NCI-H2081 treated with DMSO at 0.1 percent for 48 hours (cell line): ENCODE data around the gene ROPN1B.

Source experiments
- DNase-seq: peaks from one replicate; lab custom pipeline; 2025; lab: John Stamatoyannopoulos, UW

Gene ROPN1B

DNA sequence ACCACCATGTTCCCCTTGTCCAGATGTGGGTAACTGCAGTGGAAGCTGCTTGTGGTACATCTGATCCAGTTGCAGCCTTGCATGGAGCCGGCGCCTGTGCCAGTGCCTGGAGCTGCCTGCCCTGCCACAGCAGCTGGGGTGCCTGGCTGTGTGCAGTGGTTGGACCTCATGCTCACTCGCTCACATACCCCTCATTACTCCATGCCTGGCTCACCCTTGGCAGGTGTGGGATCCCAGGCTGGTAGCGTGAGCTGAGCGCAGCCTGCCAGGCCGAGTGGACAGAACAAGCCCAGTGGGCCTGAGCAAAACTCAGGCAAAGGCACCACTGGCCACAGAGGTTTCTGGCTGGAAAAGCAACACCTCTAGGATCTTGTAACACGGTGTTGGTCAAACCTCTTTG, 35.7 kb downstream of the ROPN1B start:
- DNase-seq, result no peak

DNA sequence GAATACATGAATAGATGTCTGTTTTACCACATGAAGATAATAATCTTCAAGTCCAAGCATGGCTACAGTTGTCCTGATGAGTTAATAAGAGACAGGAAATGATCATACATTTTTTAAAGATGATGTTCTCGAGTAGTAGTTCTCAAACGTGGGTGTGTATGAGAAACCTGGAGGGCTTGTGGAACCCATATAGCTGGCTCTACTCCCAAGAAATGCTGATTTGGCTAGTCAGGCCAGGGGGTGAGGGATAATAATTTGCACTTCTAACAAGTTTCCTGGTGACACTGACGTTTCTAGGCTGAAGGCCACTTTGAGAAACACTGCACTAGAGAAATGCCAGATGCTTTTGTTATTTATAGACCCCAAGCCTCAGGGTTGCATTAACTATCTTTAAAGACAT, 37.0 kb downstream of the ROPN1B start:
- DNase-seq, result no peak

DNA sequence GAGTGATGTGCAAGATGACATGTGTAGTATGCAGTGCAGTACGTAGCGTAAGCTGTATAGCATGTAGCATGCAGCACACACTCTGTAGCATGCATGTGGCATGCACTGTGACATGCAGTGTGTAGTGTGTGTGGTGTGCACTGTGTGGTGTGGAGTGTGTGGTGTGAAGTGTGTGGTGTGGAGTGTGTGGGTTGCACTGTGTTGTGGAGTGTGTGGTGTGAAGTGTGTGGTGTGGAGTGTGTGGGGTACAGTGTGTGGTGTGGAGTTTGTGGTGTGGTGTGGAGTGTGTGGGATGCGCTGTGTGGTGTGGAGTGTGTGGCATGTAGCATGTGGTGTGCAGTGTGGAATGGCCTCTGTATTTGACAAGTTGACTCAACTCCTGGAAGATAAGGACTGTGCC, 39.2 kb downstream of the ROPN1B start:
- no peak for DNase-seq

DNA sequence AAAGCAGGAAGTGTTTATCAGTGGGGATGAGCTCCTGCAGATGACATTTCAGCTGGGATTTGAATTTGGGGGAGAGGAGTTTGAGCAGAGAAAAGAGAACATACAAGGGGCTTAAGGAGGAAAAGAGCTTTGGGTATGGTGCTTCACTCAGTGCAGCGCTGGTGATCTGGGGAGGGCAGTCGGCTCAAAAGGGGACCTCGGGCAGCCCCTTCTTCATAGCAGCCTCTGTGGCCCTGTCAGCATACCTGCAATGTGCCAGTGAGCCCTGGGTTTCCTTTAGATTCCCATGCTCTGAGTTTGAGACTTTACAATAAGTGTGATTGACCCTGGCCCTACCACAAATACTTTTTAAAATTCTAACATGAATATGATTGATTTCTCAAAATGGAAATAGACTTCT, 40.2 kb downstream of the ROPN1B start:
- DNase-seq, result no peak

DNA sequence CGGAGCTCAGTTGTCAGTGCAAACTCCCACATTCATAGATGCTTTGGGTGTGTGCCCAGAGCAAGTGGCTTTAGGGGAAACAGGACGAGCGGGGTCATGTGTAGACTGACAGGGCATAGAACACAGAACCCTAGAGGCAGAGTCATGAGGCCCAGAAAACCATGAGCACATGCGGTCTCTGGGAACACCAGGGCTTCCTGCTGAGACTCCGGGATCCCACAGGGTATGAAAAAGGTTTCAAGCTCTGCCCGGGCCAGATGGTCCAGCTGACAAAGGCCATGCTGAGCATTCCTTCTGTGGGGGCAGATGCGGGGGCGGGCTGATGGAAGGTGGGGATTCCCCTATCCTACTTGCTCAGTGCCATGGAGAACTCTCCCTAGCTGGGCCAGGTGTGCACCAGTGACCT, 44.8 kb downstream of the ROPN1B start:
- no peak for DNase-seq

DNA sequence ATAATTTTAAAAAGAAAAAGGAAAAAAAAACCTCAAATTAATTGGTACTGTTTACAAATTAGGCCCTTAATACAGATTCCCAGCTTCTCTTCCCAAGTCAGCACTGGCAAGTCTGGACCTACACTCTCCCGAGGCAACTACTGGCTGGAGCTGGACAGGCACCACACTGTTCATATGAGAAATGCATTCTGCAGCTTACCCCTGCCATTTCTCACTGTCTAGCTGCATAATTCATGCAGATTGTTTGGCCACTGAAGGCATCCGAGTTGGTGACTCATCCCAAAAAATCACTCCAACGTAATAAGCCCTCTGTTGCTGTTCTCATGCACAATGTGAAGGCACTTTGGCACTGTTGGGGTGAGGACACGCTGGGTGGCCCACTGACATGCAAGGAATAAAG, 45.3 kb downstream of the ROPN1B start:
- DNase-seq, result no peak

DNA sequence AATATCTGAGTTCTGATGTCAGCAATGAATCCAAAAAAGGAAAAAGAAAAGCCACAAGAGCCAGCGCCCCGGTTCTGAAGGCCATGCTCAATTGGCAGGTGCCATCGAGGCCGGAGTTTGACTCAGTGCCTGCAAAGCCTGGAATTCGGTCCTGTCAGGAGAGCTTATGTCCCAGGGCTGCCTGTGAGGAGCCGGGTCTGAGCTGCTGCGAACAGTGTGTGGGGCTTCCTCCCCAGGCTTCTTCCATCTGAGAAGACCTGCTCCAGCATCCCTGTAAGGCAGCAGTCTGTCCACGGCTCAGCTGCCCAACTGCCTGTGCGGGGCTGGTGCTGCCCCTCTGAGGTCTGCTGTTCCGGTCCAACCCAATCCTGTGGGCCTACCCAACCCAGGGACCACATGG, 46.1 kb downstream of the ROPN1B start:
- no peak for DNase-seq

DNA sequence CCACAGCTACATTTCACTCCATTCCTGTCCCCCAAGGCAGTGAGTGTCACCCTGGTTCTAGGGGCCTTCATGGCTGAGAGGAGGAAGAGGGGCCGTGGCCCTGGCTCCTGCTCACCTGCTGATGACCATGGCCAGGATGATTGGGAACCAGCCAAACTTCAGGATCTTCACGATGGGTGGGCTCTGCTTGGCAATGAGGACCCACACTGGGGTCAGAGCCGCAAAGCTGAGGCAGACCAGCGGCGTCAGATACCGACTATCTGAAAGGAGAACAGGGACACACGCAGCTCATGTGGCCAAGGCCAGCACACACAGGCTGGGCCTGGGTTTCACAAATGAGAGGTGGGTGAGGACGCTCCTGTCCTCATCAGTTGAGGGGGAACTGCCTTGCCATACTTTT, 47.6 kb downstream of the ROPN1B start:
- DNase-seq, result no peak

DNA sequence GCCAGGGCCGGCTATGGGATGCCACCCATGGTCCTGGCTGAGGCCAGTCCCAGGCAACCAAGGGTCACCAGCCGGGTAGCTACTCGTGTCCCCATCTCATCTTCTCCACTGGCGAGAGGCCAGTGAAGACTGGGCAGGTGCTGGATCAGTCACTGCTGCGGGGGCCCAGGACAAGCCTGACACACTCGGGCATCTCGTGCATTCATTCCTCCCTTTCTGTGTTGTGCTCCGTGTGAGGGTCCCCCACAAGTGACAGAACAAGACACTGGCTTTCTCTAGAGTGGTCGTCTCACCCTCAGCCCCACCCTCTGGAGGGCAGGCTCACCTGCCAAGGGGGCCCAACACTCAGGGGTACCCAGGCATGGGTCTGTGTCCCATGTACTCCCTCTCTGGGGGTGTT, 48.4 kb downstream of the ROPN1B start:
- DNase-seq, result no peak

DNA sequence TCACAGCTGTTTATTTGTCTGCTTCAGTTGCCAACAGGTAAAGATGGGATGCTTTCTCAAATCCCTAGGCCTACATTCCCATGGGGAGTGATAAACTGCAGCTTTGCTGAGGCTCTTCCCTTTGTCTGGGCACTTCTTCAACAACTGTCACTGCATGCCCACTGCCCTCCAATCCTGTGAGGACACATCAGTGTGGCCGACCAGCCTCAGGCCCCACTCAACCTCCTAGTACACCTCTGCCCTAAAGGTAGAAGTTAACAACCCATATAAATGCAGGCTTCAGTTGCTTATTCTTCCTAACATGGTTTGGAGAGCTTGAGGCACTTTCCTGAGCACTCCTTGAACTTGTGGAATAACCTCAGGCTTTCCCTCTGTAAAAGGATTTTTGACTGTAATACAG, 49.6 kb downstream of the ROPN1B start:
- no peak for DNase-seq

DNA sequence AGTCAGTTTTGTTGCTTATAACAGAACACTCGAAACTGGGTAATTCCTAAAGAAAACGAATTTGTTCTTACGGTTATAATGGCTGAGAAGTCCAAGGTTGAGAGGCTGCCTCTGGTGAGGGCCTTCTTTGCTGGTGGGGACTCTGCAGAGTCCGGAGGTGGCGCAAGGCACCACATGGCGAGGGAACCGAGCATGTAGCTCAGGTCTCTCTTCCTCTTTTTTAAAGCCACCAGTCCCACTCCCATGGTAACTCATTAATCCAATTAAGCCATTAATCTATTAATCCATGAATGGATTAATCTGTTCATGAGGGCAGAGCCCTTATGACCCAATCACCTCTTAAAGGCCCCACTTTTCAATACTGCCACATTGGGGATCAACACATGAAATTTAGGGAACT, 50.0 kb downstream of the ROPN1B start:
- no peak for DNase-seq

DNA sequence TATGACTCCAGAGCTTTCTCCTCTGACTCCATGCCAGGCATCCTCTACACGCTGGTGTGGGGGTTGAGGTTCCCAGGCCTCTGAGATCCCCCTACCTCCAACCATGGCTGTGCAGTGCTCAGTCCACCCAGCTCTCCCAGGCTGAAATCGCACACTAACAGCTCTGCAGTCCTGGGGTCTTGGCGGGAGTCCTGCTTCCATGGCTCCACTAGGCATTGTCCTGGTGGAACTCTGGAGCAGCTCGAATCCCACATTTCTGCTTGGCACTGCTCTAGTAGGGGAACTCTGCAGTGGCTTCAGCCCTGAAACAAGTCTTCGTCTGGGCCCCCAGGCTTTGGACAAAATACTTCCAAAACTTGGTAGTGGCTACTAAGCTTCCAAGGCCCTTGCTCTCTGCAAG, 50.7 kb downstream of the ROPN1B start:
- DNase-seq, result no peak

DNA sequence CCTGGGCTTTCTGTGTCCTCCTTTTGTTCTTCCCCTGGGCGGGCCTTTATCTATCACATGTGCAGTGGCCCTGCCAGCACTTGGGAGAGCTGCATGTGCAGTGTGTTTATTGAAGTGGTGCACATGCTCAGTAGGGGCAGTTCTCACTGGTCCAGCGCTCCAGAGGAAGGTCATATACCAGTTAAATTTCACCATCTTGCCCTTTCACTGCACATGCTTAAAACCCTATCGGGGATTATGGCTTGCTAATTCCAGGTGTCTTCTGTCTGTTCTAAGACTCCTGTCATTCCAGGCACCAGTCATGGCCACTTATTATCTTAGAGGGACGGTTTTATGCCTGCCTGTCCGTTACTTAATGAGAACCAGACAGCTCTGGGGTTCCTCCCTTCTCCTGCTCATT, 52.2 kb downstream of the ROPN1B start:
- DNase-seq, result no peak

DNA sequence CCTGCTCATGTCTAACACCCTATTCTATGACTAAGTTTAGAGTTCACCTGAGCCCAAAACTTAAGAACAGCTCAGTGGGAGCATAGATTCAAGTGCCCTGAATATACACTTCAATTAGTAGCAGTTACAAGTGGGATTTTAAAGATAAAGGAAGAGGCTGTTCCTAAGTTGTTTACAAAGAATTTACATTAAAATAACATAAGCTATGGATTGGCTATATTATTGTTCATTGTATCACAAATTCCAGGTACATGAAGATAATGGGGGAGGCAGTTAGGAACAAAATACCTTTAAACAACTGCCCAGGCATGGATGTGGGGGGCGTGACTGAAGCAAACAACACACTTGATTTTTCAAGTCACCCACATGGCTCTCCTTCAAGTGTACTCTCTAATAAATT, 52.7 kb downstream of the ROPN1B start:
- DNase-seq, result no peak

DNA sequence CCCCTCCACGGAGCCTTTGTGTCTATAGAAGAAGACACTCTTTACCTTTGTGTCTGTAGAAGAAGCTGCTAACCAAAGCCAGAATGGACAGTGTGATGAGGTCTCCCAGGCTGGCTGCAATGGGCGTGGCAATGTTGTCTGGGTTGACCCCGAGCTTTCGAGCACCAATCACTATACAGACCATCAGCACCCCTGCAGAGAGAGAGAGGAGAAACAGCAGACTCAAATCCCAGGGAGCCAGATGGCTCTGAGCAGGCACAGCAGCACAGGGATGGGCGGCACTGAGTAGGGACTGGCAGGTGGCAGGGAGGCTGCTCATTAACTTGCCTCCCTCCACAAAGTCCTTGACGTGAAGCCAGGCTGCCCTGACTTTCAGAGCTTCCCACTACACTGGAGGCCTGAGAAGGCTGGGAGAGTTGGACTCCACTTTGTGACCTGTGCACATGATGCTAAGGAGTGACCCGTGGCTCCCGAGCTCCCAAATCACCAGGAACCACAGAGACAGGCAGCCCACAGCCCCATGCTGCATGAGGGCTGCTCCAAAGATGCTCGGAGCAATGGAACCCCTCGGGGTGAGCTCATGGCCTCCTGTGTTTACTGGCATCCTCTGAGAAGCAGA, 53.9 kb downstream of the ROPN1B start:
- DNase-seq, result no peak

DNA sequence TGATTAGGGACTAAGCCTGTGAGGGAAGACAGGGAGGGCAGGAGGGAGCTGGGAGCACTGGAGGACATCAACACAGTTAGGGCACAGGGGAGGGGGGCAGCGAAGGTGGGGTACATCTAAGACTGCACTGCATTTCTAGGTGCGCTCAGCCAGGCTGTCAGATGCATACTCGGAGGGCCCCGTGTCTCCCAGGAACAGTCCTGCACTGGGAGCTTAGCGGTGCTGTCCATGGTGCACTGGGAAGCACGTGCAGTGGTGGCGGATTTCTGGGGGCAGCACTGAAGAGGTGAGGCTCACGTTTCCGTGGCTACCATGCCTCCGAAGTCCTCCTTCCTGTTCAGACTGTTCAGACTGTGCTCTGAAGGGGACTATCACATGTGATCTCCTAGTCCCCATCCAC, 54.4 kb downstream of the ROPN1B start:
- no peak for DNase-seq

DNA sequence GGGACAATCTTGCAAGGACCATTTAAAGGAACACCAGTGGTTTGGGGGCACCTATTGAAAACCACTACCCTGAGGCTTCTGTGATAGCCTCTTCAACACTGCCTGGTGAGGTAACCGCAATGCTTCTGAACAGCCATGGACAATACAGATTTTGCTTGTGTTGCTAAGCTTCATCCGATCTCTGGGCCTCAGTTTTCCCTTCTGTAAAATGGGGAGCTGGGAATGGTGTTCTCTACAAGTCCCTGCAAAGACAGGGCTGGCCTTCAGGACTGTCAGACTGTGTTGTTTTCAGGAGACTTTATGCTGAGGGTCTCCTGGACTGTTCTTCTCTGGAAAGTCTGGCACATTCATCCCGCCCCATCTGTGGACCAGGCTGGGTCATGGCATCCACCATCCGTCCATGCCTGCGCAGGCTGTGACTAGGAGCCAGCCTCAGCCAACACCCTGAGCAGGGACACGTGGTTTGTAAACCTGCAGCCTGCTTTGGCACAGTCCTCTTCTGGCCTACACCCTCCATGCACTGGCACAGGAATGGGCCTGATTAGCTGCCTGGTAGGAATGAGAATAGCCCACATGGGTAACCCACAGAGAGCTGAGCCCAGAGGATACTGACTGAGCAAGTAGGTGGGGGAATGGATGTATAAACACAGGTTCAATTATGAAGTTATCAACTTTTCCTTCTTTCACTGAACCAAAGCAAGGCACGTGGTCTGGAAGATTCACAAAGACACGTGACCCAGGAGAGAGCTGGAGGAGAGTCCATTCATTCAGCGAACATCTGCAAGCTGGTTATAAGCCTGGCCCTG, 55.3 kb downstream of the ROPN1B start:
- DNase-seq, result no peak

DNA sequence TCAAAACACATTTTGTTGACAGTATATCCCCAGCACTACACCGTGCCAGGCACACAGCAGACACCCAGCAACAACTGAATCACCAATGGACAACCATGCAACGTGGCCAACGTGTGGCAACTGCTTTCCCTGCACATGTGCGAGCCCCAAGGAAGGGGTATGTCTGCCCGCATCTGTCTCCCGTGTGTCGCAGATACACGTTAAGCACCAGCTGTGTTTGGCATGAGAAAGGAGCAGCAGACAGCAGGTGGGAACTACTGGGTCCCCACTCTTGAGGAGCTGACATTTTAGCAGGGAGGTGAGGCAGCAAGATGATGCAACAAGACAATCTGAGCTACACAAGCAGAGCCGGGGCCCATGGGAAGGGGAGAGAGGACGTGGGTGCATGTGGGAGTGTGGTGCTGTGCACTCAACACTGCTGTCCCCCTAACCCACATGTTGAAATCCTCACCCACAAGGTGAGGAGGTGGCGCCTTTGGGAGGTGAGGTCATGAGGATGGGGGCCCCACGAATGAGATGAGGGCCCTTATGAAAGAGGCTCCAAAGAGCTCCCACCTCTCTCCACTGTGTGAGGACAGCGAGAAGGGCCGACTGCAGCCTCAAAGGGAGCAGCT, 56.2 kb downstream of the ROPN1B start:
- no peak for DNase-seq

DNA sequence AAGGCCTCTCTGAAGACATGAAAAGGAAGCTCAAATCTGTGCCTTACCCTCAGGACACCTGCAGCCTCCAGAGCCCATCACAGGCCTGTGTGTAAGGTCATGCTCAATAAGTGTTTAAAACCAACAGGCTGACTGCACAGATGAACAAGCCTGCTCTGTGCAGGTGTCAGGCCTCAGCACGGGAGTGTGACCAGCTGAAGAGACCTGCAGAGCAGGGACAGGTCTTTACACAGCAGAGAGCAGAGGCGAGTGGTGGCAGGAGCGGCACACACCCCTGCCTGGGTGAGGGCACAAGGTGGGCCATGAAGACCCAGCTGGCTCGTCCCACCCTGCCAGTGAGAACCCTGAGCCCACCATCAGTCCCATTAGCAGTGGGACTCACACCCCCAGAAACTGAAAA, 56.9 kb downstream of the ROPN1B start:
- no peak for DNase-seq

DNA sequence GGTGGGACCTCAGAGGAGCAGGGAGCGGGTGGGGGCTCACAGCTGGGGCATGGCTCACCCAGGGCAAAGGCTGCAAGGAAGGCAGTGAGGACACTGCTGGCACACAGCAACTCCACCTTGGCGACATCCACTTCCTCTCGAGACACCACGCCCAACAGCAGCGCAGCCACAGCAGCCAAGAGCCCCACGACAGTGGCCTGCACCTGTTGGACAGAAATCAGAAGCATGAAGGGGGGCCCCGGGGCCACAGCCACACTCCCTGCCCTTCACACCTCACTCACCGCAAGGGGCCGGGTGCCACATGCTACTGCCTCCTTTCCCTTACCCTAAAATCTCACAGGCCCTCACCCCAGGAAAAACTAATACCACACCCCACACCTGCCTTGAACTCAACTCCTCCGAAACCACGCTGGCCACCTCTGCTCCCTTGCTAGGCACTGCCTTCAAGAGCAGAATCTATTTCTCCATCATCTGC, 57.3 kb downstream of the ROPN1B start:
- no peak for DNase-seq

DNA sequence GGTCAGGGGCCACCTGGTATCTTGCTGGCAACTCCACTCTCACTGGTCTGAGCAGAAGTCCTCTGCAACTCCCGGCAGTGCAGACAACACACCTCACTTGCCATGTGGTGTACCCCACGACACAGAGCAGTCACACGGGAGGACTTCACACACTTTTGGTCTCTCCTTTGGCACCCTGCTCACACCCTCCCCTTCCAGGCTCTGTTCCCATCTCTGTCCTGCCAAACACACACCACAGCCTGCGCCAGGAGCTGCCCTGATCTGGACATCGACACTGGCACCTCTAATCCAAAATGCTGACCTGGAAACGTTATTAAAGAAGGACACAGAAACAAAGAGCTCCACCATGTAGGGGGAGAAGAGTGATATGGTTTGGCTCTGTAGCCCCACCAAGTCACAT, 57.8 kb downstream of the ROPN1B start:
- no peak for DNase-seq

DNA sequence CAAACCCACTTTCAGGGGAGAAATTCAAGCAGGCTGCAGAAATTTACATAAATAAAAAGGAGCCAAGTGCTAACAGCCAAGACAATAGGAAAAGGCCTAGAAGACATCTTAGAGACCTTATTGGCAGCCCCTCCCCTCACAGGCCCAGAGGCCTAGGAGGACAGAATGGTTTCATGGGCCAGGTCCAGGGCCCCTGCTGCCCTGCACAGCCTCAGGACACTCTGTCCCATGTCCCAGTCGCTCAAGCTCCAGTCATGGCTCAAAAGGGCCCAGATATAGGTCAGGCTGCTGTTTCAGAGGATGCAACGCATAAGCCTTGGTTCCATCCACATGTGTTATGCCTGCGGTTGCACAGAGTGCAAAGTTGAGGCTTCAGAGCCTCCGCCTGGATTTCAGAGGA, 59.1 kb downstream of the ROPN1B start:
- DNase-seq, result no peak

DNA sequence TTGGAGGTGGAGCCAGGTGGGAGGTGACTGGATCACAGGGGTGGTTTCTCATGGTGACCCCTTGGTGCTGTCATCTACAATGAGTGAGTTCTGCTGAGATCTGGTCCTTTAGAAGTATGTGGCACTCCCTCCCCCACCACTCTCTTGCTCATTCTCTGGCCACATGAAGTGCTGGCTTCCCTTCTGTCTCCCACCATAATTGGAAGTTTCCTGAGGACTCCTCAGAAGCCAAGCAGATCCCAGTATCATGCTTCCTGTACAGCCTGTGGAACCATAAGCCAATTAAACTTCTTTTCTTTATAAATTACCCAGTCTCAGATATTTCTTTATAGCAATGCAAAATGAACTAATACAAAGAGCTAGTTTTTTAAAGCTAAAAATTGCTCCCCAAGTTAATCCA, 60.3 kb downstream of the ROPN1B start:
- no peak for DNase-seq

DNA sequence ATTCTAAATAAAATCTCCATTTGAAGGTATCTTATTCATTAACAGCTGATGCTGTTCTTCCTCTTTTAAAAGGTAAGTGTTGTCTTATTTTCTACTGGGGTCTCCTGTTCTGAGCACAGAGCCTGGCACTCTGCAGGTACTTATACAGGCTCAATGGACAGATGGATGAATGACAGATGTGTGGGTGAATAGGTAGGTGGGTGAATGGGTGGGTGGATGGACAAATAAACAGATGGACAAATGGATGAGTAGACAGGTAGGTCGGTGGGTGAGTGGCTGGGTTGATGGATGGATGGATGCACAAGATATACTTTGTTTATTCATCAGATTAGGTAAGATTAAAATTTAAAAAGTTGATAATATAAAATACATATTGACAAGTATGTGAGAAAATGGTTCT, 61.5 kb downstream of the ROPN1B start:
- no peak for DNase-seq
